ENCODE measurements around the gene PSMB9. TPM values are rescaled to one million over a fixed set of nuclear protein-coding genes. Genes with fewer than 3 reads are reported as not detected.

The PSMB9 gene
- total and polyA plus RNA-seq, 4 donors: 14.4 to 183 (median 61.9) TPM

DNA sequence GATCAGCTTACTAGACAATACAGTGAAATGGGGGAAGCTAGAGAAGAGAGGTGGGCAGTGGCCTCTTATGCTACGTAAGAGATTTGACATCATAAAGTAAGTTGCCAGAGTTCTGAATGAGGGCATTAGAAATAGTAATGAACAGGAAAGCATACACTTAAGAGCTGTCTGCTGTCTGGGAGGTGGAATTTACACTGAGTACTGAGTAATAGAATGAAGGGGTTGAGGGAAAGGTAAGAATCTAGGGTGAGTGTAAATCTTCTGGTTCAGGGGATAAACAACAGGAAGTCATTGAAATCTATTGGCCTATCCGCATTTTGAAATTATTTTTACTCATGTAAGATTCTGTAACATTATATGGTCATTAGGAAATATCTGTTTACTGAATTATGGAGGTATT is 51.1 kb downstream of the PSMB9 start:
- TF ChIP-seq, protein P1, sequence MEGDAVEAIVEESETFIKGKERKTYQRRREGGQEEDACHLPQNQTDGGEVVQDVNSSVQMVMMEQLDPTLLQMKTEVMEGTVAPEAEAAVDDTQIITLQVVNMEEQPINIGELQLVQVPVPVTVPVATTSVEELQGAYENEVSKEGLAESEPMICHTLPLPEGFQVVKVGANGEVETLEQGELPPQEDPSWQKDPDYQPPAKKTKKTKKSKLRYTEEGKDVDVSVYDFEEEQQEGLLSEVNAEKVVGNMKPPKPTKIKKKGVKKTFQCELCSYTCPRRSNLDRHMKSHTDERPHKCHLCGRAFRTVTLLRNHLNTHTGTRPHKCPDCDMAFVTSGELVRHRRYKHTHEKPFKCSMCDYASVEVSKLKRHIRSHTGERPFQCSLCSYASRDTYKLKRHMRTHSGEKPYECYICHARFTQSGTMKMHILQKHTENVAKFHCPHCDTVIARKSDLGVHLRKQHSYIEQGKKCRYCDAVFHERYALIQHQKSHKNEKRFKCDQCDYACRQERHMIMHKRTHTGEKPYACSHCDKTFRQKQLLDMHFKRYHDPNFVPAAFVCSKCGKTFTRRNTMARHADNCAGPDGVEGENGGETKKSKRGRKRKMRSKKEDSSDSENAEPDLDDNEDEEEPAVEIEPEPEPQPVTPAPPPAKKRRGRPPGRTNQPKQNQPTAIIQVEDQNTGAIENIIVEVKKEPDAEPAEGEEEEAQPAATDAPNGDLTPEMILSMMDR (IDR thresholded peaks at IDR 0.05; ENCODE audit: control extremely low read depth, extremely low read depth): no peak
- WGBS, 2 donors: 45 to 57% methylated on average over 2 of the region's 2 CpGs
- no peak for DNase-seq
- Histone ChIP-seq H3K4me1 (ENCODE audit: control insufficient read depth in 5 of 5, insufficient read depth in 5 of 5, low read length in 5 of 5) (no peaks in the 10 kb centered on the region), H3K4me3 (no peak overlapping the region), H3K27ac (ENCODE audit: low read depth in 1 of 2, low read length in 1 of 2) (no peak overlapping the region), H3K27me3 (ENCODE audit: control insufficient read depth in 3 of 3, insufficient read depth in 3 of 3, low read length in 2 of 3) (no peaks in the 10 kb centered on the region), H3K9me3 (ENCODE audit: control insufficient read depth in 4 of 4, insufficient read depth in 3 of 4, low read length in 3 of 4) (no peaks in the 10 kb centered on the region), H3K36me3 (ENCODE audit: control insufficient read depth in 4 of 4, insufficient read depth in 4 of 4, low read length in 4 of 4) (peaks cover 0 to 6% (median 0%) of the 10 kb centered on the region in 4 donors), H3K9ac (ENCODE audit: insufficient read depth in 1 of 2, low read length in 2 of 2) (no peak overlapping the region)
- no peak for ATAC-seq (ENCODE audit: insufficient read depth, low FRiP score)

DNA sequence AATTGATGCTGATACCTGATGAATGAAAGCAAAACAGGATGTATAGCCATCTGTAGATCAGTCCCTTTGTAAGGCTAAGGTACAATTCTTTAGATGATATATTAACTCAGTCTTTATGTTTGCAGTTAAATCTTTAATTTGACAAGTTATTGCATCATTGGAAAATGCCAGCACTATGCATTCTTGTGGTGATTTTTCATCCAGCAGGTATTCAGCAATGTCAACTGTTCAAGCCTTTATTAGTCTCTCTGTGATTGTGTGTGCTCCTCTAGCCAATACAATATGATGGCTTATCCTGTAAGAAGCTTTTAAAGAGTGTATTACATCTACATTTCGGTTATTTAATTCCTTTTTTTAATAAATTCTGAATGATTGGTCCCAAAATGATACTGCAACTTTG is 52.5 kb downstream of the PSMB9 start:
- Histone ChIP-seq H3K27me3 (ENCODE audit: control insufficient read depth in 3 of 3, insufficient read depth in 3 of 3, low read length in 2 of 3) (no peaks in the 10 kb centered on the region), H3K27ac (ENCODE audit: low read depth in 1 of 2, low read length in 1 of 2) (no peak overlapping the region), H3K36me3 (ENCODE audit: control insufficient read depth in 4 of 4, insufficient read depth in 4 of 4, low read length in 4 of 4) (peaks cover 0 to 1% (median 0%) of the 10 kb centered on the region in 4 donors), H3K4me3 (no peak overlapping the region), H3K4me1 (ENCODE audit: control insufficient read depth in 5 of 5, insufficient read depth in 5 of 5, low read length in 5 of 5) (no peaks in the 10 kb centered on the region), H3K9me3 (ENCODE audit: control insufficient read depth in 4 of 4, insufficient read depth in 3 of 4, low read length in 3 of 4) (no peaks in the 10 kb centered on the region), H3K9ac (ENCODE audit: insufficient read depth in 1 of 2, low read length in 2 of 2) (no peak overlapping the region)
- DNase-seq (no peak), ATAC-seq (ENCODE audit: insufficient read depth, low FRiP score) (no peak)
- TF ChIP-seq, protein P1 (IDR thresholded peaks at IDR 0.05; ENCODE audit: control extremely low read depth, extremely low read depth): no peak
- 77 to 79% methylated on average over 1 of the region's 1 CpG for WGBS, 2 donors

DNA sequence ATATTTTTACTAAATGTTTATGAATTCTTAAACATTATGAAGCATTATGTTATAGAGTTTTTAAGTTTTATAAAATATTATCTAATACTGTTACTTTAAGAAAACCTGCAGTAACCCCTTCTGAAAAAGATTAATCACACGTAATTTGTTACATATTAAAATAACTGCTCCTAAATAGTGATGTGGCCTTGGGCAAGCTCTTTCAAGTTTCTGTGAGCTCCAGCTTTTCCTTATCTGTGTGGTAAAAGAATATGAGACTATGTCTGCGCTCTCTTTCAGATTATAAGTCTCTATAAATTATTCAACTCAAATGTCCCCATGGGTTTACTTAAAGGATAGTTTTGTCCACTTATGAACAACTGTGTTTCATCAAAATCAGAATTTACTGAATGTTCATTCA is 54.9 kb downstream of the PSMB9 start:
- TF ChIP-seq, protein P1 (IDR thresholded peaks at IDR 0.05; ENCODE audit: control extremely low read depth, extremely low read depth): no peak
- Histone ChIP-seq H3K27ac (ENCODE audit: low read depth in 1 of 2, low read length in 1 of 2) (no peak overlapping the region), H3K9ac (ENCODE audit: insufficient read depth in 1 of 2, low read length in 2 of 2) (no peak overlapping the region), H3K4me1 (ENCODE audit: control insufficient read depth in 5 of 5, insufficient read depth in 5 of 5, low read length in 5 of 5) (no peaks in the 10 kb centered on the region), H3K36me3 (ENCODE audit: control insufficient read depth in 4 of 4, insufficient read depth in 4 of 4, low read length in 4 of 4) (no peaks in the 10 kb centered on the region), H3K27me3 (ENCODE audit: control insufficient read depth in 3 of 3, insufficient read depth in 3 of 3, low read length in 2 of 3) (peaks cover 0 to 6% (median 0%) of the 10 kb centered on the region in 3 donors), H3K4me3 (no peak overlapping the region), H3K9me3 (ENCODE audit: control insufficient read depth in 4 of 4, insufficient read depth in 3 of 4, low read length in 3 of 4) (peaks cover 0 to 2% (median 0%) of the 10 kb centered on the region in 4 donors)
- DNase-seq (no peak), ATAC-seq (ENCODE audit: insufficient read depth, low FRiP score) (no peak)
- 92 to 94% methylated on average over 2 of the region's 2 CpGs for WGBS, 2 donors

Small RNAs within 50 kb of the gene (small RNA-seq; reads per million reads assigned to genes)
- not detected for gene HLA-Z (ENCODE audit: low replicate concordance)

Other genes with a start within 250 kb of the PSMB9 start
- 100 to 1,000 TPM in 1 of 2 donors, 1 to 10 TPM in 1; 6.0 to 135 TPM for gene HLA-DQA1, start 216.8 kb upstream of the PSMB9 start, total RNA-seq
- 100 to 1,000 TPM; 113 to 199 TPM for gene HLA-DQA1, start 216.8 kb upstream of the PSMB9 start, polyA plus RNA-seq
- 10 to 100 TPM in 1 of 2 donors, 1 to 10 TPM in 1; 4.1 to 36.1 TPM for gene HLA-DQB1, start 187.5 kb upstream of the PSMB9 start, total RNA-seq
- 1,000 to 10,000 TPM in 1 of 2 donors, 100 to 1,000 TPM in 1; 169 to 1,148 TPM for gene HLA-DQB1, start 187.5 kb upstream of the PSMB9 start, polyA plus RNA-seq
- gene HLA-DQA2, start 112.8 kb upstream of the PSMB9 start, total RNA-seq: 10 to 100 TPM in 1 of 2 donors, 1 to 10 TPM in 1; 1.8 to 15.3 TPM
- under 1 TPM; 0.22 to 0.86 TPM for gene HLA-DQA2, start 112.8 kb upstream of the PSMB9 start, polyA plus RNA-seq
- 10 to 100 TPM in 1 of 2 donors, not detected in 1; 56.3 TPM for gene HLA-DQB2, start 90.7 kb upstream of the PSMB9 start, total RNA-seq
- gene HLA-DQB2, start 90.7 kb upstream of the PSMB9 start, polyA plus RNA-seq: 1 to 10 TPM in 1 of 2 donors, under 1 TPM in 1; 0.74 to 1.9 TPM
- gene HLA-DOB, start 37.2 kb upstream of the PSMB9 start, total RNA-seq: 1 to 10 TPM; 1.3 to 1.4 TPM
- gene HLA-DOB, start 37.2 kb upstream of the PSMB9 start, polyA plus RNA-seq: 1 to 10 TPM; 1.2 to 2.7 TPM
- 10 to 100 TPM; 15.2 to 63.2 TPM for gene TAP2, start 15.5 kb upstream of the PSMB9 start, total RNA-seq
- 10 to 100 TPM; 25.3 to 58.7 TPM for gene TAP2, start 15.5 kb upstream of the PSMB9 start, polyA plus RNA-seq
- gene PSMB8, start 10.1 kb upstream of the PSMB9 start, total RNA-seq: 10 to 100 TPM; 40.4 to 79.0 TPM
- 100 to 1,000 TPM; 132 to 216 TPM for gene PSMB8, start 10.1 kb upstream of the PSMB9 start, polyA plus RNA-seq
- gene TAP1, start 488 bp upstream of the PSMB9 start, total RNA-seq: 10 to 100 TPM; 32.6 to 52.1 TPM
- gene TAP1, start 488 bp upstream of the PSMB9 start, polyA plus RNA-seq: 100 to 1,000 TPM in 1 of 2 donors, 10 to 100 TPM in 1; 63.6 to 181 TPM
- 10 to 100 TPM; 42.3 to 76.7 TPM for gene HLA-DMB, start 86.8 kb downstream of the PSMB9 start, total RNA-seq
- 10 to 100 TPM; 50.1 to 52.2 TPM for gene HLA-DMB, start 86.8 kb downstream of the PSMB9 start, polyA plus RNA-seq
- 100 to 1,000 TPM in 1 of 2 donors, 10 to 100 TPM in 1; 76.8 to 130 TPM for gene HLA-DMA, start 98.9 kb downstream of the PSMB9 start, total RNA-seq
- gene HLA-DMA, start 98.9 kb downstream of the PSMB9 start, polyA plus RNA-seq: 100 to 1,000 TPM; 106 to 240 TPM
- 100 to 1,000 TPM; 178 TPM for gene BRD2, start 114.4 kb downstream of the PSMB9 start, total RNA-seq
- gene BRD2, start 114.4 kb downstream of the PSMB9 start, polyA plus RNA-seq: 100 to 1,000 TPM; 114 to 117 TPM
- gene HLA-DOA, start 155.4 kb downstream of the PSMB9 start, total RNA-seq: 10 to 100 TPM; 20.7 to 26.4 TPM
- gene HLA-DOA, start 155.4 kb downstream of the PSMB9 start, polyA plus RNA-seq: 10 to 100 TPM in 1 of 2 donors, 1 to 10 TPM in 1; 4.6 to 12.8 TPM
- gene HLA-DPA1, start 219.5 kb downstream of the PSMB9 start, total RNA-seq: 100 to 1,000 TPM in 1 of 2 donors, 10 to 100 TPM in 1; 96.2 to 321 TPM
- 100 to 1,000 TPM; 105 to 184 TPM for gene HLA-DPA1, start 219.5 kb downstream of the PSMB9 start, polyA plus RNA-seq
- 100 to 1,000 TPM in 1 of 2 donors, 10 to 100 TPM in 1; 69.8 to 235 TPM for gene HLA-DPB1, start 221.8 kb downstream of the PSMB9 start, total RNA-seq
- gene HLA-DPB1, start 221.8 kb downstream of the PSMB9 start, polyA plus RNA-seq: 100 to 1,000 TPM; 170 to 240 TPM

All from lung (tissue), 13 donors.